Naive B cell (primary cell): ENCODE data around the gene NAPSA. TPM values are rescaled to one million over a fixed set of nuclear protein-coding genes. Genes with fewer than 3 reads are reported as not detected.
"Not testable (repeated sequence)": the region's sequence is repeated elsewhere in the genome, so short reads cannot be mapped to it uniquely, and the experiment has no call there.

Source experiments
- ATAC-seq, 2 donors: fragments of 150-1000 bp; cut with Tn5 transposase; 2 replicates each; pipeline ENCODE4 v1.10.0; 2021; ENCODE audit warnings: low read depth in 2 of 2, mild to moderate bottlenecking in 2 of 2, moderate library complexity in 2 of 2
- DNase-seq: peaks from one replicate; pipeline ENCODE4 v3.0.0; 2022
- H3K27ac Mint-ChIP-seq, 6 donors: one replicate each; pipeline ENCODE4 v1.8.0; 2020 to 2022; ENCODE audit warnings: mild to moderate bottlenecking in 6 of 6, mixed read lengths in 6 of 6, moderate library complexity in 5 of 6, inconsistent platforms in 2 of 6
- H3K27me3 Mint-ChIP-seq, 3 donors: one replicate each; pipeline ENCODE4 v1.8.0; 2021 to 2022; ENCODE audit warnings: mixed read lengths in 3 of 3, mild to moderate bottlenecking in 1 of 3
- H3K36me3 Mint-ChIP-seq, 2 donors: one replicate each; pipeline ENCODE4 v1.8.0; 2020 to 2022; ENCODE audit warnings: mixed read lengths in 2 of 2, inconsistent platforms in 1 of 2, mild to moderate bottlenecking in 1 of 2
- H3K4me1 Mint-ChIP-seq, 3 donors: one replicate each; pipeline ENCODE4 v1.8.0; 2020 to 2022; ENCODE audit warnings: mixed read lengths in 3 of 3, inconsistent platforms in 1 of 3, mild to moderate bottlenecking in 1 of 3, moderate library complexity in 1 of 3
- H3K4me3 Mint-ChIP-seq, 8 donors: one replicate each; pipeline ENCODE4 v1.8.0; 2020 to 2022; ENCODE audit warnings: mild to moderate bottlenecking in 8 of 8, mixed read lengths in 8 of 8, moderate library complexity in 8 of 8, inconsistent platforms in 2 of 8
- H3K9me3 Mint-ChIP-seq, 7 donors: one replicate each; pipeline ENCODE4 v1.8.0; 2020 to 2022; ENCODE audit warnings: mixed read lengths in 7 of 7, mild to moderate bottlenecking in 5 of 7, inconsistent platforms in 2 of 7, moderate library complexity in 1 of 7
- polyA plus RNA-seq, 6 donors: library from polyadenylated mRNA; unstranded; fragments of 300-500 nt; fragmentation: Illumina TruSeq; gene quantifications; one replicate each; pipeline ENCODE4 v1.2.3, GENCODE V29; 2021; ENCODE audit warnings: low read depth in 6 of 6

The NAPSA gene
- polyA plus RNA-seq, 6 donors from 2014 or later, result 0.38 to 1.8 (median 1.1) TPM; not detected in 1

- no peak for ATAC-seq
Measured at GRCh38 chr19:50394017-50394416, 28.6 kb upstream of the NAPSA start.

GRCh38 chr19:50393589-50393988, 28.1 kb upstream of the NAPSA start:
- H3K9me3 Mint-ChIP-seq, result no peaks in the 10 kb centered on the region
- no peaks in the 10 kb centered on the region for H3K27me3 Mint-ChIP-seq
- ATAC-seq, result no peak
- peaks cover 0 to 10% of the 10 kb centered on the region in 2 donors for H3K36me3 Mint-ChIP-seq
- H3K4me1 Mint-ChIP-seq, result peaks cover 0 to 7% (median 4%) of the 10 kb centered on the region in 3 donors
- H3K27ac Mint-ChIP-seq, result no peak overlapping the region
- H3K4me3 Mint-ChIP-seq, result no peak overlapping the region
- DNase-seq, result no peak

More at GRCh38 chr19:50394017-50394416, 28.6 kb upstream of the NAPSA start:
- no peak overlapping the region for H3K4me3 Mint-ChIP-seq
- H3K36me3 Mint-ChIP-seq, result peaks cover 2 to 10% of the 10 kb centered on the region in 2 donors
- H3K9me3 Mint-ChIP-seq, result no peaks in the 10 kb centered on the region
- no peaks in the 10 kb centered on the region for H3K27me3 Mint-ChIP-seq
- no peak overlapping the region for H3K27ac Mint-ChIP-seq
- DNase-seq, result no peak
- H3K4me1 Mint-ChIP-seq, result peaks cover 0 to 8% (median 5%) of the 10 kb centered on the region in 3 donors

- Mint-ChIP-seq H3K4me1 (peaks cover 1 to 5% (median 2%) of the 10 kb centered on the region in 3 donors), H3K36me3 (peaks cover 0 to 8% of the 10 kb centered on the region in 2 donors), H3K27ac (no peak overlapping the region), H3K9me3 (no peaks in the 10 kb centered on the region), H3K27me3 (no peaks in the 10 kb centered on the region), H3K4me3 (no peak overlapping the region)
- ATAC-seq (no peak), DNase-seq (no peak)
Measured at GRCh38 chr19:50392759-50393158, 27.3 kb upstream of the NAPSA start.

DNA sequence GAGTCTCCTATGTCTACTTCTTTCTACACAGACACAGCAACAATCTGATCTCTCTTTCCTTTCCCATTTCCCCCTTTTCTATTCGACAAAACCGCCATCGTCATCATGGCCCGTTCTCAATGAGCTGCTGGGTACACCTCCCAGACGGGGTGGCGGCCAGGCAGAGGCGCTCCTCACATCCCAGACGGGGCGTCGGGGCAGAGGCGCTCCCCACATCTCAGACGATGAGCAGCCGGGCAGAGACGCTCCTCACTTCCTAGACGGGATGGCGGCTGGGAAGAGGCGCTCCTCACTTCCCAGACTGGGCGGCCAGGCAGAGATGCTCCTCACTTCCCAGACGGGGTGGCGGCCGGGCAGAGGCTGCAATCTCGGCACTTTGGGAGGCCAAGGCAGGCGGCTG, 25.5 kb upstream of the NAPSA start:
- not testable (repeated sequence) for DNase-seq, H3K9me3 Mint-ChIP-seq, H3K27me3 Mint-ChIP-seq, H3K36me3 Mint-ChIP-seq, H3K4me1 Mint-ChIP-seq, ATAC-seq, H3K4me3 Mint-ChIP-seq
- H3K27ac Mint-ChIP-seq, result peak overlapping the region in 1 of 6 donors; percentile 74

DNA sequence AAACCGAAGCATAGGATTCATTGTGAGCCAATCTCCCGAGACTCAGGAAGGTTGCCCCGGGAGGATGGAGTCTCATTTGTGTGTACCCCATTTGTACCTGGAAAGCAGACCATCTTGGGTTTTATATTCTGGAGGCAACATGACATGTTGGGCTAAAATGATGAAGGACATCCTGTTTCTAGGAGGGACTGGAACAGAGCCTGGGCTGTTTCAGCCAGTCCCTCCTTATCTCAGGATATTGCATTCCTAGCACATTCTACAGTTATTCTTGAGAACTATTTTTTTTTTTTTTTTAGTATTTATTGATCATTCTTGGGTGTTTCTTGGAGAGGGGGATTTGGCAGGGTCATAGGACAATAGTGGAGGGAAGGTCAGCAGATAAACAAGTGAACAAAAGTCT, 24.9 kb upstream of the NAPSA start:
- not testable (repeated sequence) for H3K36me3 Mint-ChIP-seq, ATAC-seq, H3K27ac Mint-ChIP-seq, H3K4me3 Mint-ChIP-seq, H3K27me3 Mint-ChIP-seq, H3K4me1 Mint-ChIP-seq, DNase-seq, H3K9me3 Mint-ChIP-seq

DNA sequence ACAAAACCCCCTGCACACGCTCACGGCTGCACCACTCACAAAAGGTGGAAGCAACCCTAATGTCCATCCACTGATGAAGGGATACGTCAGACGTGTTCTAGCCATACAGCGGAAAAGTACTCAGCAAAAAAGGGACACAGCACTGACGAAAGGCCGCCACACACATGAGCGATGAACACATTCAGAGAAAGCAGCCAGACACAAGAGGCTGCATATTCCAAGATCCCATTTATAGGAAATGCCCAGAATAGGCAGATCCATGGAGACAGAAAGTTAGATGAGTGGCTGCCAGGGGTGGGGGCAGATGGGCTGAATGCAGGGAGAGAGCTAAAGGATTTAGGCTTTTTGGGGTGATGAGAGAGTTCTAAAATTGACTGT, 22.4 kb upstream of the NAPSA start:
- Mint-ChIP-seq H3K4me3 (peak overlapping the region in 2 of 8 donors; percentile 46 to 76), H3K4me1 (peaks cover 26 to 31% (median 29%) of the 10 kb centered on the region in 3 donors), H3K36me3 (peaks cover 0 to 4% of the 10 kb centered on the region in 2 donors), H3K27me3 (no peaks in the 10 kb centered on the region), H3K27ac (peak overlapping the region in 2 of 6 donors; percentile 8 to 34), H3K9me3 (peaks cover 0 to 1% (median 0%) of the 10 kb centered on the region in 7 donors)
- no peak for ATAC-seq
- no peak for DNase-seq

- H3K27ac Mint-ChIP-seq, result peak overlapping the region in 1 of 6 donors; percentile 61
- H3K36me3 Mint-ChIP-seq, result peaks cover 0 to 4% of the 10 kb centered on the region in 2 donors
- H3K4me1 Mint-ChIP-seq, result peaks cover 26 to 32% (median 29%) of the 10 kb centered on the region in 3 donors
- peaks cover 0 to 1% (median 0%) of the 10 kb centered on the region in 7 donors for H3K9me3 Mint-ChIP-seq
- no peaks in the 10 kb centered on the region for H3K27me3 Mint-ChIP-seq
- H3K4me3 Mint-ChIP-seq, result peak overlapping the region in 2 of 8 donors; percentile 46 to 76
- no peak for DNase-seq
- ATAC-seq, result no peak
Measured at GRCh38 chr19:50387176-50387867, 21.9 kb upstream of the NAPSA start.

DNA sequence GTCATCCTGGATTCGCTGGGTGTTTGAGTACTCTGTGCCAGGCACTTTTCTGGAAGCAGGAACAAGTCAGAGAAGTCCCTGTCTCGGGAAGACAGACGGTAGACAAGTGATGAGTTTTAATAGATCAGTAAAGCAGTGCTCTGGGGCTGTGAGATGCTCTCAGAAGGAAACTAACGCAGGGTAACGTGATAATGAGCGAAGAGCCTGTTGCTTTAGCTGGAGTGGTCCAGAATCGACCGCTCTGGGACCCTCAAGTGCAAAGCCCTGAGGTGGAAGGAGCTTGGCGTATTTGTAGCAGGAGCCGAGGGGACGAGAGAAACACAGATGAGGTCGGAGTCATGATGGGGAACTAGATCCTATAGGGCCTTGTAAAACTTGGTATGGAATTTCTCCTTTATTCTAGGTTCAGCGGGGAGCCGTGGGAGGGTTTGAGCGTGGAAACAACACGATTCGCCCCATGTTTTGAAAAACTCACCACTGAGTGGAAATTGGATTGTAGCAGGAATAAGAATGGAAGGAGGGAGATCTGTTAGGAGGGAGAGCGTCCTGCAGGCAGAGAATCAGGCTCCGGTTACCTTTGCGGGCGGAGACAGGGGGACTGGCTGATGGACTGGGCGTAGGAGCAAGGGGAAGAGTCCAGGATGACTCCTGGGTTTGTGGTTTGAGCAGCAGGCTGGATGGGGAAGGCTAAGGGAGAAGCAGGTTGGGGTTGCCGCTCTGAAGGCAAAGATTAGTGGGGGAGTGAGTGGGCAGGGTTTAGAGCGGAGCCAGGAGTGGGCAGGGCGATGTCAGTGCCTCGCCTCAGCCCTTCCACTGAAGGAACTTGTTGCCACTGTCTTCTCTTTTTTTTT, 19.5 kb upstream of the NAPSA start:
- Mint-ChIP-seq H3K27ac (peak overlapping the region; percentile 53 to 98 (median 94)), H3K27me3 (no peaks in the 10 kb centered on the region), H3K4me1 (peaks cover 31 to 41% (median 34%) of the 10 kb centered on the region in 3 donors), H3K36me3 (peaks cover 6 to 11% of the 10 kb centered on the region in 2 donors), H3K4me3 (peak overlapping the region; percentile 84 to 98 (median 97)), H3K9me3 (peaks cover 0 to 1% (median 0%) of the 10 kb centered on the region in 7 donors)
- DNase-seq (no peak), ATAC-seq (no peak)

DNA sequence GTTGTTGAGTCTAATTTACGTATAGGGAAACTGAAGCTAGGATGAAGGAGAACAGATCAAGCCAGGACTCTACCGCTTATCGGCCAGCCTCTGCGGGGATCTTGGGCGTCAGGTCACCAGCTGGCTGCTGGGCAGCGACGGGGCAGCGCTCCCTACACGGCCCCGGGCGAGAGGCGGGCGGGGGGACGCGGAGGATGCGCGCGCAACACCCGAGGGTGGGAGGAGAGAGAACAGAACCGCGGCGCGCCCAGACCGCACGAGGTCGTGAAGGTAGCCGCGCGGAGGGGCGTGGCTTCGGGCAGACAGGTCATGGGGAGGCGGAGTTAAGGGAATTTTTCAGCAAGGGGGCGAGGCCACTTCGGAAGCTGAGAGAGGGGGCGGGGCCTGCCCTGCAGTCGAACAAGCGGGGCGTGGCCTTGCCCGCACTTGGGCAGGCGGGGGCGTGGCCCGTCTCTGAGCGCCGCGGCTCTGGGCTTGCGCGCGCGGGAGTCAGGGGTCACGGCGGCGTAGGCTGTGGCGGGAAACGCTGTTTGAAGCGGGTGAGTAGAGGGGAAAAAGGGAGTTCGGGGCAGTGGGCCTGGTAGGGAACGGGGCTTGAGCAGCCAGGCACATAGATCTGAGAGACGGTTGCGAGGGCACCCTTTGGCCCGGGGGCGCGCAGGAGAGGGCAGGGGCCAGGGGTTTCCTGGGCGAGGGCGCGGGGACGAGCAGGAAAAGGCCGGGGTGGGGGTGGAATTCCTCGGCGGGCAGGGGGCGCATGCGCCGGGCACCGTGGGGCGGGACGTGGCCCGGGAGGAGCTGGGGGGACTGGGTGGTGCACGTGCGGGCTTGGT, 18.6 kb upstream of the NAPSA start, which contains the start of gene POLD1:
TSS of gene POLD1 (plus strand) at position 496 of the 833 bp plus-strand sequence. CDS start 14,505 bp downstream, outside the sequence.
- H3K4me1 Mint-ChIP-seq, result peaks cover 39 to 49% (median 42%) of the 10 kb centered on the region in 3 donors

GRCh38 chr19:50383001-50383851, 17.8 kb upstream of the NAPSA start:
- H3K27me3 Mint-ChIP-seq, result no peaks in the 10 kb centered on the region
- H3K36me3 Mint-ChIP-seq, result peaks cover 14 to 24% of the 10 kb centered on the region in 2 donors
- peaks cover 0 to 1% (median 0%) of the 10 kb centered on the region in 7 donors for H3K9me3 Mint-ChIP-seq
- H3K27ac Mint-ChIP-seq, result peak overlapping the region; percentile 90 to 99 (median 98)
- H3K4me3 Mint-ChIP-seq, result peak overlapping the region; percentile 84 to 98 (median 97)
- DNase-seq (no peak), ATAC-seq (peak; percentile 24 to 31)
- peaks cover 41 to 52% (median 42%) of the 10 kb centered on the region in 3 donors for H3K4me1 Mint-ChIP-seq

More for the DNA sequence above, 18.6 kb upstream of the NAPSA start, which contains the start of gene POLD1:
- Mint-ChIP-seq H3K27ac (peak within 1 kb of the TSS; percentile 90 to 99 (median 98)), H3K4me3 (peak within 1 kb of the TSS; percentile 84 to 98 (median 97)), H3K36me3 (peaks cover 12 to 20% of the 10 kb centered on the region in 2 donors), H3K27me3 (no peaks in the 10 kb centered on the region), H3K9me3 (peaks cover 0 to 1% (median 0%) of the 10 kb centered on the region in 7 donors)
- DNase-seq, result peak; percentile 99
- ATAC-seq, result peak; percentile 81 to 87

GRCh38 chr19:50381881-50382729, 16.7 kb upstream of the NAPSA start:
- peak overlapping the region in 2 of 6 donors; percentile 73 to 90 for H3K27ac Mint-ChIP-seq
- peak overlapping the region in 1 of 8 donors; percentile 63 for H3K4me3 Mint-ChIP-seq
- no peaks in the 10 kb centered on the region for H3K27me3 Mint-ChIP-seq
- peaks cover 9 to 35% of the 10 kb centered on the region in 2 donors for H3K36me3 Mint-ChIP-seq
- H3K9me3 Mint-ChIP-seq, result peaks cover 0 to 1% (median 0%) of the 10 kb centered on the region in 7 donors
- peaks cover 45 to 56% (median 51%) of the 10 kb centered on the region in 3 donors for H3K4me1 Mint-ChIP-seq
- ATAC-seq (no peak), DNase-seq (no peak)
